Neural cell (in vitro differentiated cells): ENCODE data around the gene DAZL. TPM values are rescaled to one million over a fixed set of nuclear protein-coding genes. Genes with fewer than 3 reads are reported as not detected.

Source experiments
- H2AFZ ChIP-seq: fragments of 200-600, 300-800 bp; sonication (generic), shearing (Covaris generic); 2 replicates; pipeline ENCODE4 v1.6.0; 2014; ENCODE audit warnings: low read depth, mild to moderate bottlenecking, antibody characterized with exemption, low read length, moderate library complexity
- H3F3A ChIP-seq: fragments of 200-600 bp; shearing (Covaris generic); 2 replicates; pipeline ENCODE4 v1.6.1; 2016; ENCODE audit warnings: mild to moderate bottlenecking, moderate library complexity, mixed read lengths, antibody characterized with exemption, low read length; ENCODE audit not compliant: insufficient read depth, poor library complexity, severe bottlenecking
- H3K27ac ChIP-seq: fragments of 200-600, 300-800 bp; sonication (generic), shearing (Covaris generic); 2 replicates; pipeline ENCODE4 v1.5.1; 2014; ENCODE audit warnings: mild to moderate bottlenecking, low read length, moderate library complexity
- H3K27me3 ChIP-seq: fragments of 300-800, 200-600 bp; sonication (generic), shearing (Covaris generic); 2 replicates; pipeline ENCODE4 v1.6.0; 2014; ENCODE audit warnings: mild to moderate bottlenecking, low read depth, low read length, moderate library complexity; ENCODE audit not compliant: insufficient read depth
- H3K36me3 ChIP-seq: fragments of 300-800, 200-600 bp; sonication (generic), shearing (Covaris generic); 2 replicates; pipeline ENCODE4 v1.5.1; 2014; ENCODE audit warnings: mild to moderate bottlenecking, antibody characterized with exemption, low read length, moderate library complexity; ENCODE audit not compliant: insufficient read depth
- H3K4me2 ChIP-seq: fragments of 300-800, 200-600 bp; sonication (generic), shearing (Covaris generic); 2 replicates; pipeline ENCODE4 v1.6.0; 2014; ENCODE audit warnings: mild to moderate bottlenecking, low read length
- H3K4me3 ChIP-seq: fragments of 300-800, 200-600 bp; sonication (generic), shearing (Covaris generic); 2 replicates; pipeline ENCODE4 v1.5.1; 2014; ENCODE audit warnings: mild to moderate bottlenecking, low read length, moderate library complexity
- H3K79me2 ChIP-seq: fragments of 200-600 bp; shearing (Covaris generic); replicated peaks from 2 replicates; pipeline ENCODE4 v1.6.0; 2014; ENCODE audit warnings: mild to moderate bottlenecking, low read length, moderate library complexity; ENCODE audit not compliant: insufficient read depth
- H3K9ac ChIP-seq: fragments of 300-800, 200-600 bp; sonication (generic), shearing (Covaris generic); 2 replicates; pipeline ENCODE4 v1.6.1; 2016; ENCODE audit warnings: mild to moderate bottlenecking, low read length, mixed read lengths
- H3K9me2 ChIP-seq: fragments of 200-600 bp; shearing (Covaris generic); 2 replicates; pipeline ENCODE4 v1.6.1; 2016; ENCODE audit warnings: mild to moderate bottlenecking, low read length, mixed read lengths; ENCODE audit not compliant: insufficient read depth
- H3K9me3 ChIP-seq: fragments of 200-600, 300-800 bp; sonication (generic), shearing (Covaris generic); 2 replicates; pipeline ENCODE4 v1.6.1; 2016; ENCODE audit warnings: mild to moderate bottlenecking, mixed run types, low read length, moderate library complexity, mixed read lengths
- H4K20me1 ChIP-seq: fragments of 200-600 bp; shearing (Covaris generic); 2 replicates; pipeline ENCODE4 v1.6.1; 2016; ENCODE audit warnings: mild to moderate bottlenecking, mixed run types; ENCODE audit not compliant: insufficient read depth
- CTCF ChIP-seq: fragments of 450-650 bp; IDR thresholded peaks from 2 replicates; pipeline ENCODE4 v1.5.1; 2014; ENCODE audit warnings: antibody characterized with exemption, mild to moderate bottlenecking, moderate library complexity; ENCODE audit not compliant: poor library complexity, severe bottlenecking
- EP300 ChIP-seq: fragments of 450-650 bp; conservative IDR thresholded peaks from 2 replicates; pipeline ENCODE4 v1.6.1; 2014; ENCODE audit warnings: antibody characterized with exemption, mild to moderate bottlenecking, moderate library complexity; ENCODE audit not compliant: poor library complexity, severe bottlenecking
- EZH2 ChIP-seq: fragments of 200-600, 300-800 bp; shearing (Covaris generic), sonication (generic); IDR thresholded peaks from 2 replicates; pipeline ENCODE4 v1.6.1; 2014; ENCODE audit warnings: antibody characterized with exemption, low read length, borderline replicate concordance, mild to moderate bottlenecking; ENCODE audit not compliant: insufficient read depth, poor library complexity, severe bottlenecking
- MXI1 ChIP-seq: fragments of 450-650 bp; conservative IDR thresholded peaks from 2 replicates; pipeline ENCODE4 v1.6.1; 2014; ENCODE audit warnings: antibody characterized with exemption, mild to moderate bottlenecking; ENCODE audit not compliant: poor library complexity, severe bottlenecking
- POLR2AphosphoS5 ChIP-seq: IDR thresholded peaks from 2 replicates; pipeline ENCODE4 v1.6.1; 2012
- RAD21 ChIP-seq: fragments of 450-650 bp; conservative IDR thresholded peaks from 2 replicates; pipeline ENCODE4 v1.6.1; 2014; ENCODE audit warnings: antibody characterized with exemption, mild to moderate bottlenecking, moderate library complexity
- REST ChIP-seq: IDR thresholded peaks from 2 replicates; pipeline ENCODE4 v1.6.1; 2012; ENCODE audit warnings: borderline replicate concordance
- SMC3 ChIP-seq: fragments of 450-650 bp; conservative IDR thresholded peaks from 2 replicates; pipeline ENCODE4 v1.6.1; 2014; ENCODE audit warnings: antibody characterized with exemption, mild to moderate bottlenecking, moderate library complexity; ENCODE audit not compliant: poor library complexity
- TAF1 ChIP-seq: IDR thresholded peaks from 2 replicates; pipeline ENCODE4 v1.6.1; 2012; ENCODE audit warnings: low read depth
- polyA plus RNA-seq: library from polyadenylated mRNA; depleted of rRNA; stranded (reverse); fragments of >200 nt; gene quantifications from 2 replicates; pipeline ENCODE4 v1.2.3, GENCODE V29; 2014

DAZL gene
- polyA plus RNA-seq, 1 donor from 2014 or later, result not detected

- no peak overlapping the region for H3K9ac ChIP-seq
- no peak overlapping the region for H2AFZ ChIP-seq
- no peaks in the 10 kb centered on the region for H3F3A ChIP-seq
- H3K36me3 ChIP-seq, result no peaks in the 10 kb centered on the region
- H3K79me2 ChIP-seq, result no peaks in the 10 kb centered on the region
- no peaks in the 10 kb centered on the region for H3K27me3 ChIP-seq
- no peaks in the 10 kb centered on the region for H3K9me2 ChIP-seq
- no peak overlapping the region for H3K4me3 ChIP-seq
- no peak overlapping the region for H3K4me2 ChIP-seq
- no peak overlapping the region for H3K27ac ChIP-seq
- H3K9me3 ChIP-seq, result no peaks in the 10 kb centered on the region
- no peaks in the 10 kb centered on the region for H4K20me1 ChIP-seq
- TF ChIP-seq RAD21 (no peak), TAF1 (no peak), CTCF (no peak), REST (no peak), MXI1 (no peak)
These were observed 37.1 kb downstream of the DAZL start for GRCh38 chr3:16568115-16568514.

GRCh38 chr3:16559653-16560365 is 45.4 kb downstream of the DAZL start:
- H3K79me2 ChIP-seq, result no peaks in the 10 kb centered on the region
- H3K4me3 ChIP-seq, result no peak overlapping the region
- H4K20me1 ChIP-seq, result no peaks in the 10 kb centered on the region
- no peak overlapping the region for H3K9ac ChIP-seq
- no peaks in the 10 kb centered on the region for H3K9me3 ChIP-seq
- H3K36me3 ChIP-seq, result no peaks in the 10 kb centered on the region
- H3K4me2 ChIP-seq, result no peak overlapping the region
- H3K27ac ChIP-seq, result no peak overlapping the region
- H3K9me2 ChIP-seq, result no peaks in the 10 kb centered on the region
- no peaks in the 10 kb centered on the region for H3F3A ChIP-seq
- no peak for TF ChIP-seq REST
- TF ChIP-seq TAF1, result no peak
- no peak for TF ChIP-seq MXI1
- TF ChIP-seq SMC3, result no peak
- TF ChIP-seq EP300, result no peak
- TF ChIP-seq EZH2, result no peak
- TF ChIP-seq RAD21, result no peak
- no peak for TF ChIP-seq CTCF
- no peak for TF ChIP-seq POLR2AphosphoS5
- no peaks in the 10 kb centered on the region for H3K27me3 ChIP-seq
- no peak overlapping the region for H2AFZ ChIP-seq
